MM.1S (cell line): ENCODE results near the gene DNAH6.

Experiments used
- DNase-seq: peaks from one replicate; pipeline ENCODE4 v3.0.0-alpha.2; 2015
- H2AFZ ChIP-seq: fragments of 300-600 bp; sonication (generic); 2 replicates; pipeline ENCODE4 v1.6.0; 2016; ENCODE audit warnings: antibody characterized with exemption, low read length
- H3F3A ChIP-seq: fragments of 300-600 bp; sonication (generic); 2 replicates; pipeline ENCODE4 v1.6.1; 2016; ENCODE audit warnings: mild to moderate bottlenecking, antibody characterized with exemption, low read length, moderate library complexity, mixed read lengths; ENCODE audit not compliant: insufficient read depth
- H3K27ac ChIP-seq: fragments of 300-600 bp; sonication (generic); 2 replicates; pipeline ENCODE4 v1.5.1; 2016; ENCODE audit warnings: mild to moderate bottlenecking, low read length
- H3K27me3 ChIP-seq: fragments of 300-600 bp; sonication (generic); replicated peaks from 2 replicates; pipeline ENCODE4 v1.6.0; 2016; ENCODE audit warnings: low read length; ENCODE audit not compliant: insufficient read depth
- H3K36me3 ChIP-seq: fragments of 300-600 bp; sonication (generic); replicated peaks from 2 replicates; pipeline ENCODE4 v1.6.1; 2016; ENCODE audit warnings: mild to moderate bottlenecking, low read length, mixed read lengths; ENCODE audit not compliant: insufficient read depth
- H3K4me1 ChIP-seq: fragments of 300-600 bp; sonication (generic); 2 replicates; pipeline ENCODE4 v1.6.1; 2016; ENCODE audit warnings: low read length, mixed read lengths
- H3K4me2 ChIP-seq: fragments of 300-600 bp; sonication (generic); 2 replicates; pipeline ENCODE4 v1.6.0; 2016; ENCODE audit warnings: low read depth, low read length
- H3K4me3 ChIP-seq: fragments of 300-600 bp; sonication (generic); 2 replicates; pipeline ENCODE4 v1.5.1; 2016; ENCODE audit warnings: low read length, mixed read lengths
- H3K79me2 ChIP-seq: fragments of 300-600 bp; sonication (generic); 2 replicates; pipeline ENCODE4 v1.6.1; 2016; ENCODE audit warnings: mixed run types, low read length, mixed read lengths
- H3K9ac ChIP-seq: fragments of 300-600 bp; sonication (generic); 2 replicates; pipeline ENCODE4 v1.6.1; 2016; ENCODE audit warnings: low read length, mixed read lengths
- H3K9me2 ChIP-seq: fragments of 300-600 bp; sonication (generic); replicated peaks from 2 replicates; pipeline ENCODE4 v1.6.1; 2016; ENCODE audit warnings: mild to moderate bottlenecking, low read length, mixed read lengths; ENCODE audit not compliant: insufficient read depth
- H3K9me3 ChIP-seq: fragments of 300-600 bp; sonication (generic); replicated peaks from 2 replicates; pipeline ENCODE4 v1.6.1; 2016; ENCODE audit warnings: mild to moderate bottlenecking, low read length, mixed read lengths; ENCODE audit not compliant: insufficient read depth
- H4K20me1 ChIP-seq: fragments of 300-600 bp; sonication (generic); 2 replicates; pipeline ENCODE4 v1.6.1; 2016; ENCODE audit warnings: mild to moderate bottlenecking, low read length, moderate library complexity, mixed read lengths; ENCODE audit not compliant: insufficient read depth
- CTCF ChIP-seq: fragments of 300-600 bp; sonication (generic); IDR thresholded peaks from 2 replicates; pipeline ENCODE4 v1.5.1; 2016; ENCODE audit warnings: antibody characterized with exemption, low read length, mixed read lengths
- EZH2 ChIP-seq: fragments of 300-600 bp; sonication (generic); optimal IDR thresholded peaks from 2 replicates; pipeline ENCODE3; 2017; ENCODE audit warnings: low read depth, mild to moderate bottlenecking, antibody characterized with exemption, low read length, mixed read lengths
- EZH2phosphoT487 ChIP-seq: fragments of 300-600 bp; sonication (generic); IDR thresholded peaks from 2 replicates; pipeline ENCODE4 v1.6.1; 2018; ENCODE audit warnings: antibody characterized with exemption, low read length

The DNAH6 gene

GRCh38 chr2:84694088-84694622 lies 177.9 kb downstream of the DNAH6 start:
- Histone ChIP-seq H4K20me1 (no peaks in the 10 kb centered on the region), H3K36me3 (no peaks in the 10 kb centered on the region), H3K4me1 (no peaks in the 10 kb centered on the region; the same call in 1 of the 2 replicates), H3F3A (no peaks in the 10 kb centered on the region), H3K27ac (no peak overlapping the region), H3K9me3 (no peaks in the 10 kb centered on the region), H3K27me3 (no peaks in the 10 kb centered on the region), H3K4me3 (no peak overlapping the region), H3K4me2 (no peak overlapping the region), H3K79me2 (no peaks in the 10 kb centered on the region), H3K9me2 (no peaks in the 10 kb centered on the region), H3K9ac (no peak overlapping the region), H2AFZ (no peak overlapping the region)
- TF ChIP-seq EZH2: no peak
- TF ChIP-seq CTCF: no peak
- no peak for TF ChIP-seq EZH2phosphoT487
- no peak for DNase-seq

GRCh38 chr2:84697895-84698294 lies 181.6 kb downstream of the DNAH6 start:
- Histone ChIP-seq H3F3A (no peaks in the 10 kb centered on the region), H3K9ac (no peak overlapping the region), H3K4me2 (no peak overlapping the region), H2AFZ (no peak overlapping the region), H3K9me3 (no peaks in the 10 kb centered on the region), H3K4me1 (no peaks in the 10 kb centered on the region; the same call in 1 of the 2 replicates), H3K9me2 (no peaks in the 10 kb centered on the region), H3K36me3 (no peaks in the 10 kb centered on the region), H3K4me3 (no peak overlapping the region), H4K20me1 (no peaks in the 10 kb centered on the region), H3K79me2 (no peaks in the 10 kb centered on the region), H3K27ac (no peak overlapping the region), H3K27me3 (no peaks in the 10 kb centered on the region)
- TF ChIP-seq CTCF (no peak), EZH2phosphoT487 (no peak), EZH2 (no peak)
- no peak for DNase-seq

- Histone ChIP-seq H2AFZ (no peak overlapping the region), H4K20me1 (no peaks in the 10 kb centered on the region), H3K4me2 (no peak overlapping the region), H3K36me3 (no peaks in the 10 kb centered on the region), H3K9me3 (no peaks in the 10 kb centered on the region), H3K4me1 (no peaks in the 10 kb centered on the region), H3K27ac (no peak overlapping the region), H3K9me2 (no peaks in the 10 kb centered on the region), H3K27me3 (no peaks in the 10 kb centered on the region), H3K4me3 (no peak overlapping the region), H3K9ac (no peak overlapping the region), H3F3A (no peaks in the 10 kb centered on the region), H3K79me2 (no peaks in the 10 kb centered on the region)
- TF ChIP-seq EZH2phosphoT487: no peak
- no peak for TF ChIP-seq EZH2
- TF ChIP-seq CTCF: no peak
- no peak for DNase-seq
These were observed 183.7 kb downstream of the DNAH6 start for GRCh38 chr2:84700006-84700405.
